DOHH2 (cell line): Measurements from ENCODE around the gene LTB4R.

ENCODE experiments used
- H3F3A ChIP-seq: fragments of 200-600 bp; sonication (generic), shearing (Covaris generic); 2 replicates; pipeline ENCODE4 v1.6.0; 2016; ENCODE audit warnings: antibody characterized with exemption, mild to moderate bottlenecking; ENCODE audit not compliant: control insufficient read depth, insufficient read depth
- H3K27ac ChIP-seq: fragments of 200-600 bp; sonication (generic); 2 replicates; pipeline ENCODE4 v1.5.1; 2014; ENCODE audit warnings: low read depth, mild to moderate bottlenecking, low read length, moderate library complexity
- H3K27me3 ChIP-seq: fragments of 200-600 bp; sonication (generic); 2 replicates; pipeline ENCODE4 v1.6.1; 2014; ENCODE audit warnings: mild to moderate bottlenecking, low read length, mixed read lengths; ENCODE audit not compliant: control insufficient read depth
- H3K36me3 ChIP-seq: fragments of 200-600 bp; sonication (generic); 2 replicates; pipeline ENCODE4 v1.6.1; 2014; ENCODE audit warnings: mild to moderate bottlenecking, low read length, moderate library complexity, mixed read lengths; ENCODE audit not compliant: control insufficient read depth
- H3K4me1 ChIP-seq: fragments of 200-600 bp; sonication (generic); 2 replicates; pipeline ENCODE4 v1.6.1; 2014; ENCODE audit warnings: mild to moderate bottlenecking, low read length, mixed read lengths; ENCODE audit not compliant: control insufficient read depth
- H3K4me2 ChIP-seq: fragments of 200-600 bp; sonication (generic); 2 replicates; pipeline ENCODE4 v1.6.0; 2014; ENCODE audit warnings: mild to moderate bottlenecking, low read length, moderate library complexity
- H3K4me3 ChIP-seq: fragments of 200-600 bp; sonication (generic); 2 replicates; pipeline ENCODE4 v1.5.1; 2014; ENCODE audit warnings: mild to moderate bottlenecking, low read length, mixed read lengths
- H3K79me2 ChIP-seq: fragments of 200-600 bp; sonication (generic); 2 replicates; pipeline ENCODE4 v1.6.1; 2014; ENCODE audit warnings: mild to moderate bottlenecking, low read length, mixed read lengths; ENCODE audit not compliant: control insufficient read depth
- H3K9me2 ChIP-seq: fragments of 200-600 bp; sonication (generic); replicated peaks from 2 replicates; pipeline ENCODE4 v1.6.1; 2014; ENCODE audit warnings: mild to moderate bottlenecking, low read length, mixed read lengths; ENCODE audit not compliant: control insufficient read depth
- H3K9me3 ChIP-seq: fragments of 200-600 bp; sonication (generic); 2 replicates; pipeline ENCODE4 v1.6.1; 2014; ENCODE audit warnings: antibody characterized with exemption, low read length, mixed read lengths; ENCODE audit not compliant: control insufficient read depth, insufficient read depth
- H4K20me1 ChIP-seq: fragments of 200-600 bp; sonication (generic); 2 replicates; pipeline ENCODE4 v1.6.0; 2014; ENCODE audit warnings: low read depth, mild to moderate bottlenecking, antibody characterized with exemption, low read length, moderate library complexity; ENCODE audit not compliant: control insufficient read depth, insufficient read depth
- EZH2phosphoT487 ChIP-seq: fragments of 200-600 bp; sonication (generic); IDR thresholded peaks from 2 replicates; pipeline ENCODE4 v1.6.1; 2017; ENCODE audit warnings: borderline replicate concordance, mild to moderate bottlenecking, antibody characterized with exemption, low read length, moderate library complexity, mixed read lengths
- TF ChIP-seq, protein P1 (sequence below): fragments of 200-600 bp; sonication (generic); IDR thresholded peaks from one replicate; pipeline ENCODE4 v1.5.1; 2014; ENCODE audit warnings: antibody characterized with exemption, mild to moderate bottlenecking, low read depth, low read length; ENCODE audit not compliant: poor library complexity, severe bottlenecking

Gene LTB4R

GRCh38 chr14:24281636-24282035 is 29.7 kb upstream of the LTB4R start:
- no peaks in the 10 kb centered on the region for H3K9me3 ChIP-seq
- no peak for TF ChIP-seq EZH2phosphoT487
- TF ChIP-seq, protein P1, sequence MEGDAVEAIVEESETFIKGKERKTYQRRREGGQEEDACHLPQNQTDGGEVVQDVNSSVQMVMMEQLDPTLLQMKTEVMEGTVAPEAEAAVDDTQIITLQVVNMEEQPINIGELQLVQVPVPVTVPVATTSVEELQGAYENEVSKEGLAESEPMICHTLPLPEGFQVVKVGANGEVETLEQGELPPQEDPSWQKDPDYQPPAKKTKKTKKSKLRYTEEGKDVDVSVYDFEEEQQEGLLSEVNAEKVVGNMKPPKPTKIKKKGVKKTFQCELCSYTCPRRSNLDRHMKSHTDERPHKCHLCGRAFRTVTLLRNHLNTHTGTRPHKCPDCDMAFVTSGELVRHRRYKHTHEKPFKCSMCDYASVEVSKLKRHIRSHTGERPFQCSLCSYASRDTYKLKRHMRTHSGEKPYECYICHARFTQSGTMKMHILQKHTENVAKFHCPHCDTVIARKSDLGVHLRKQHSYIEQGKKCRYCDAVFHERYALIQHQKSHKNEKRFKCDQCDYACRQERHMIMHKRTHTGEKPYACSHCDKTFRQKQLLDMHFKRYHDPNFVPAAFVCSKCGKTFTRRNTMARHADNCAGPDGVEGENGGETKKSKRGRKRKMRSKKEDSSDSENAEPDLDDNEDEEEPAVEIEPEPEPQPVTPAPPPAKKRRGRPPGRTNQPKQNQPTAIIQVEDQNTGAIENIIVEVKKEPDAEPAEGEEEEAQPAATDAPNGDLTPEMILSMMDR = no peak
- no peak overlapping the region for H3K4me2 ChIP-seq

GRCh38 chr14:24282736-24283135 is 28.6 kb upstream of the LTB4R start:
- TF ChIP-seq, protein P1 = no peak
- TF ChIP-seq EZH2phosphoT487 = no peak
- Histone ChIP-seq H3K9me3 (no peaks in the 10 kb centered on the region), H3F3A (no peaks in the 10 kb centered on the region), H3K27ac (no peak overlapping the region), H4K20me1 (no peaks in the 10 kb centered on the region), H3K36me3 (no peaks in the 10 kb centered on the region), H3K27me3 (no peaks in the 10 kb centered on the region), H3K4me3 (no peak overlapping the region), H3K4me1 (peaks cover 15% of the 10 kb centered on the region), H3K4me2 (no peak overlapping the region), H3K79me2 (no peaks in the 10 kb centered on the region), H3K9me2 (no peaks in the 10 kb centered on the region)

More at GRCh38 chr14:24281636-24282035, 29.7 kb upstream of the LTB4R start:
- Histone ChIP-seq H3K27ac (no peak overlapping the region), H3K79me2 (no peaks in the 10 kb centered on the region), H3K9me2 (no peaks in the 10 kb centered on the region), H4K20me1 (no peaks in the 10 kb centered on the region), H3K4me3 (no peak overlapping the region), H3K36me3 (no peaks in the 10 kb centered on the region), H3F3A (no peaks in the 10 kb centered on the region), H3K27me3 (no peaks in the 10 kb centered on the region), H3K4me1 (peaks cover 15% of the 10 kb centered on the region)

- no peaks in the 10 kb centered on the region for H3K36me3 ChIP-seq
- H4K20me1 ChIP-seq = no peaks in the 10 kb centered on the region
- H3K4me1 ChIP-seq = peaks cover 11% of the 10 kb centered on the region
- H3K9me2 ChIP-seq = no peaks in the 10 kb centered on the region
- H3F3A ChIP-seq = no peaks in the 10 kb centered on the region
- H3K79me2 ChIP-seq = no peaks in the 10 kb centered on the region
- no peak for TF ChIP-seq EZH2phosphoT487
- TF ChIP-seq, protein P1 = no peak
- H3K27me3 ChIP-seq = no peaks in the 10 kb centered on the region
- H3K4me2 ChIP-seq = no peak overlapping the region
- H3K9me3 ChIP-seq = no peaks in the 10 kb centered on the region
- H3K4me3 ChIP-seq = no peak overlapping the region
- no peak overlapping the region for H3K27ac ChIP-seq
Measured at GRCh38 chr14:24283796-24284460, 27.4 kb upstream of the LTB4R start.
